ENCODE results near the gene DNAH10. TPM values are rescaled to one million over a fixed set of nuclear protein-coding genes. Genes with fewer than 3 reads are reported as not detected.

DNAH10 gene
- total RNA-seq, 1 donor from 2014 or later = 0.28 TPM

DNA sequence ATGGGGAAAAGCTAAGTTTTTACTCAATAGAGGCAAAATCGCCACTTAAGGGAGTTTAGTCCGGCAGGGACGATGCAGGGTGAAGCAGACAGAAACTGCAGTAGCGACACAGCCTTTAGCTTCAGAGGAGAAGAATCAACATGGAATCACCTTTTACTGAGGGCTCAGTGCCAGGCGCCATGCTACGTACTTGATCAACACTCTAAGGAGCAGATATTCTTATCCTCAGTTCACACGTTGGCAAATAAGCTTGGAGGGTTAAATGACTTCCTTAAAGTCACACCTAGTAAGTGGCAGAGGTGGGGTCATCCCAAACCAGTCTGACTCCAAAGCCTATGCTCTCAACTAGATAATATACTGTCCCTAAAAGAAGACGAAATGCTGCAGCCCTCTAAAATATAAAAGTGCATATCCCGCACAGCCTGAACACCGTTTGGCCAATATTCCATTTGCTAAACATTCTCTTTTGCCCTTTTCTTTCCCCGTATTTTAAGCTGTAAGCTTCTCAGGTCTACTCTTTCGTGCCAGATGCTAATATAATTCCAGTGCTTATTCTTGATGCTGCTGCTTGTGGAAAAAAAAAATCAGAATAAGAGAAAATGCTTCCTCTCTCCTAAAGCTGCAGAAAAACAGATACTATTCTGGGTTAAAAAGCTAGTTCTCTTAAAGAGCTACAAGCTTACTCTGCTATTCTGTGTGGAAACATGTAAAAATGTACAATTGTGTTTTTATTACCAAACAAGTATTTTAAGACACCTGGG lies 199.7 kb downstream of the DNAH10 start:
- no peak for ATAC-seq
- no peak for DNase-seq (ENCODE audit: low spot score)

- no peak for DNase-seq (ENCODE audit: low spot score)
- ATAC-seq = no peak
Measured at GRCh38 chr12:123962513-123962912, 200.4 kb downstream of the DNAH10 start.

- peak; percentile 60 for ATAC-seq
- DNase-seq (ENCODE audit: low spot score) = no peak
Measured at GRCh38 chr12:123963821-123964220, 201.7 kb downstream of the DNAH10 start.

DNA sequence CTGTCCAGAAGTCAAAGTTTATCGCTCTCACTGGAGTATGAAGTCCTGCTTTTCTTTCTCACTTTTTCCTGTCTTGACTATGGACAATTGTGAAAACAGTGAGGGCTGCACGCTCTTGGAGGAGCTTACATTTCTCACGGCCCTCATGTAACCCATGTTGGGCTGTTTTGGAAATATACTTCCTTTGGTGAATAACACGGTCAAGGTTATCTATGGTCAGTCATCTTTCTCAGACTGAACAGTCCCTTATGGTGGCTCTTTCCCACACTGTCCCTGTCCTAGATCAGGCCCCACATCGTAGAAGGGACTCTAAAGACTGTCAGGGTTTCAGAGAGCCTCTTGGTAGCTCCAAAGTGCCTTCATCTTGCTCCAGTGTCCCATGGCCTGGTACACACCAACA lies 203.3 kb downstream of the DNAH10 start:
- ATAC-seq (no peak), DNase-seq (ENCODE audit: low spot score) (no peak)

- ATAC-seq (no peak), DNase-seq (ENCODE audit: low spot score) (no peak)
Measured at GRCh38 chr12:123966596-123966995, 204.5 kb downstream of the DNAH10 start.

GRCh38 chr12:123967121-123967586 lies 205.1 kb downstream of the DNAH10 start:
- no peak for DNase-seq (ENCODE audit: low spot score)
- no peak for ATAC-seq

DNA sequence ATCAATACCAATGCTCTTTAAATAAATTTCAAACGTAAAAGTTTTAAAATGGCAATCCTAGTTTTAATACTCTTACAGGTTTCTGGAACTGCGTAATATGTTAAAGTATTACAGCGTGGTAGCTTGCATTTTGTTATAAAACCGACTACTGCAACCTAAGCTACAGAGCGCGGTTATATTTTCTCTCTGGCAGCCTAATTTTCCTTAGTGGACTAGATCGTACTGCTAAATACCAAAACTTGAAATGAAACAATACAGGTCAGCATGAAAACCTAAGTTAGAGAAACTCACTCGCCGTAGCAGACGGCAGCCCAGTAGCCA lies 209.3 kb downstream of the DNAH10 start:
- DNase-seq (ENCODE audit: low spot score) (no peak), ATAC-seq (no peak)

- peak; percentile 32 for ATAC-seq
Measured at GRCh38 chr12:123971770-123972456, 209.8 kb downstream of the DNAH10 start.

DNA sequence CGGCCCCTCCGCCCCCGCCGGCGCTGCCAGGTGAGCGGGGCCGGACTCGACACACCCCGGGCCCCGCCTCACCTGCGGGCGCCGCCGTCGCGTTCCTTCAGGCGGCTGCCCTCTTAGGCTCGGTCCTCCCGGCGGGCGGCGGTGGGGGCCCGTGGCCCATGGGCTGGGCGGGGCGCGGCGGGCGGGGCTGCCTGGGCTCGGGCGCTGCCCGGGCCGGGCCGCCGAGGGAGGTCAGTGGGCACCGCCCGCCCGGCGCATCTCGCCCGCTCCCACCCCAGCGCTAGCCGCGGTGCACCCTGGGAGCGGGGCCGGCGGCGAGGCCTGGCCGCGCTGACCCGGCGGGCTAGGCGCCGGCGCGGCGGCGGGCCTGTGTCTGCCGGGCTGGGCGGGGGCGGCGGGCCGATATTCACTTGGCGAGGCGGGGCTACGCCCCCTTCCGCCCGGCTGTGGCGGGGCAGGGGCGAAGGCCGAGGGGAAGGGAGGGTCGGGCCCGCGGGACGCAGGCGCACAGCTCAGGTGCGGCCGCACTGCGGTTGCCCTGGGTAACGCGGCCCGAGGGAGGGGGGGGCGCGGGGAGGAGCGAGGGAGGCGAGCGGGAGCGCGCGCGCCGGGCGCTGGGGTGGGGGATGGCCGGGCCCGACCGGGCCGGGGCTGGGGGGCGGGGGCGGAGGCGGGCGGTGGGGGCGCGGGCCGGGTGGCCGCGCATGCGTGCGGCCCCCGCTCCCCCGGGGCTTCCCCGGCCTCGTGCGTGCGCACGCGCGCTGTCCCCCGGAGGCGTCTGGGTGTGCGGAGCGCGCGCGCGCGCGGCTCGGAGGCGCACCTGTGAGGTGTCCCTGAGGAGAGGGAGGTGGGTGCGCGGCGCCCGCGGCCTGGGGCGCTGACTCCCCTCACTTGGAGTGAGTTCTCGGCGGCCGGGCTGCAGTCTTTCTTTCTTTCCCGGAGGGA lies 210.6 kb downstream of the DNAH10 start, which contains the start of the genes CCDC92 and ZNF664:
TSS of gene CCDC92 (minus strand) at position 375 of the 945 bp plus-strand sequence. CDS start 28,526 bp downstream, outside the sequence.
TSS of gene ZNF664 (plus strand) at position 759 of the 945 bp plus-strand sequence. CDS start 38,930 bp downstream, outside the sequence.
- ATAC-seq (peak; percentile 84), DNase-seq (ENCODE audit: low spot score) (peak; percentile 97)

More at GRCh38 chr12:123971770-123972456, 209.8 kb downstream of the DNAH10 start:
- DNase-seq (ENCODE audit: low spot score) = no peak

- ATAC-seq (peak; percentile 6), DNase-seq (ENCODE audit: low spot score) (peak; percentile 64)
Measured at GRCh38 chr12:123973552-123974341, 211.6 kb downstream of the DNAH10 start.

- ATAC-seq (no peak), DNase-seq (ENCODE audit: low spot score) (no peak)
Measured at GRCh38 chr12:123976227-123976826, 214.2 kb downstream of the DNAH10 start.

GRCh38 chr12:123979566-123979965 lies 217.5 kb downstream of the DNAH10 start:
- ATAC-seq (no peak), DNase-seq (ENCODE audit: low spot score) (no peak)

GRCh38 chr12:123982269-123982668 lies 220.2 kb downstream of the DNAH10 start:
- DNase-seq (ENCODE audit: low spot score) = no peak
- ATAC-seq = no peak

GRCh38 chr12:123983822-123984485 lies 221.9 kb downstream of the DNAH10 start:
- peak; percentile 96 for ATAC-seq
- peak; percentile 51 for DNase-seq (ENCODE audit: low spot score)

DNA sequence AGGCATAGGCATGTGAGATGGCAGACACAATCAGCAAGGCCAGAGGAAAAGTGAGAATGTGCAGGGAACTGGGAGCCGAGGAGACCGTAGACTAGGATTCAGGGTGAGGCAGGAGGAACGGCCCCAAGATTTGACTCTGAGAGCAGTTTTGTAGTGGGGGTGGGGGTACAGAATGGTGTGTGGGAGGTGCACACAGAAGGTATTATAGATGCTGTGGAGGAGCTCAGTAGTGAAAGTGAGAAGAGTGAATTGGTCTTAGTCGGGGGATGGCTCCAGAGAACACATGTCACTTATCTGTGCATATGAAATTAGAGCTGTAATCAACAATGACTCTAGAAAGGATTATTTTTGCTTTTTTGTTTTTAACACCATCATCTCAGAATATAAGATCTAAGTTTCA lies 222.8 kb downstream of the DNAH10 start:
- ATAC-seq (no peak), DNase-seq (ENCODE audit: low spot score) (no peak)
